PFSK-1 (cell line): ENCODE data around the gene OVOL1.

ENCODE experiments used
- POLR2AphosphoS5 ChIP-seq: IDR thresholded peaks from 2 replicates; pipeline ENCODE4 v1.6.1; 2012; ENCODE audit warnings: low read depth, mild to moderate bottlenecking, control low read depth, low read length, moderate library complexity
- TAF1 ChIP-seq: IDR thresholded peaks from 2 replicates; pipeline ENCODE4 v1.6.1; 2012; ENCODE audit warnings: low read length, control low read depth, borderline replicate concordance; ENCODE audit not compliant: insufficient read depth

- TF ChIP-seq TAF1 (no peak), POLR2AphosphoS5 (no peak)
Measured at GRCh38 chr11:65802841-65803240, 16.0 kb downstream of the OVOL1 start.
